Loucy (cell line): ENCODE measurements around the gene ZCCHC2.

ENCODE experiments used
- EZH2phosphoT487 ChIP-seq: fragments of 200-600 bp; IDR thresholded peaks from 2 replicates; pipeline ENCODE4 v1.6.1; 2018; ENCODE audit warnings: antibody characterized with exemption, mild to moderate bottlenecking, moderate library complexity, borderline replicate concordance
- TF ChIP-seq, protein P1 (sequence below): fragments of 200-600 bp; sonication (generic); conservative IDR thresholded peaks from 2 replicates; pipeline ENCODE4 v1.5.1; 2014; ENCODE audit warnings: mild to moderate bottlenecking, antibody characterized with exemption, low read length

DNA sequence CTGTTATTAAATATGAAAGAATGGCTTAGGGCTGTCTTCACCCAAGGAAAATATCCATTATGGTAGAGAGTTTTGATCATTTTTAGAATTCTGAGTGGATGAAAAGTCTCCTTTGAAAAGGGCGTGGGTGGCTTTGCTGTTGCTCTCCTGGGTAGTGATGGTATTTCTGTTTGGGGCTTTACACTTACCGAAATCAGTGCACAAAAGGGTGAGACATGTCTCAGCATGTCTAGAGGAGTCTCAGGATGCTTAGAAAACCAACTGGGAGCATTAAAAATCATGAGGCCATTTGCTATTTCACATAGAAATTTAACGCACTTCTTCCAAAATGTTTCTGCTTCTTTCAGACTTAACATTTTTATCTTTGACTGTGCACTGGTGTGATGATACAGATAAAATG lies 49.6 kb downstream of the ZCCHC2 start:
- TF ChIP-seq, protein P1, sequence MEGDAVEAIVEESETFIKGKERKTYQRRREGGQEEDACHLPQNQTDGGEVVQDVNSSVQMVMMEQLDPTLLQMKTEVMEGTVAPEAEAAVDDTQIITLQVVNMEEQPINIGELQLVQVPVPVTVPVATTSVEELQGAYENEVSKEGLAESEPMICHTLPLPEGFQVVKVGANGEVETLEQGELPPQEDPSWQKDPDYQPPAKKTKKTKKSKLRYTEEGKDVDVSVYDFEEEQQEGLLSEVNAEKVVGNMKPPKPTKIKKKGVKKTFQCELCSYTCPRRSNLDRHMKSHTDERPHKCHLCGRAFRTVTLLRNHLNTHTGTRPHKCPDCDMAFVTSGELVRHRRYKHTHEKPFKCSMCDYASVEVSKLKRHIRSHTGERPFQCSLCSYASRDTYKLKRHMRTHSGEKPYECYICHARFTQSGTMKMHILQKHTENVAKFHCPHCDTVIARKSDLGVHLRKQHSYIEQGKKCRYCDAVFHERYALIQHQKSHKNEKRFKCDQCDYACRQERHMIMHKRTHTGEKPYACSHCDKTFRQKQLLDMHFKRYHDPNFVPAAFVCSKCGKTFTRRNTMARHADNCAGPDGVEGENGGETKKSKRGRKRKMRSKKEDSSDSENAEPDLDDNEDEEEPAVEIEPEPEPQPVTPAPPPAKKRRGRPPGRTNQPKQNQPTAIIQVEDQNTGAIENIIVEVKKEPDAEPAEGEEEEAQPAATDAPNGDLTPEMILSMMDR, result no peak
- no peak for TF ChIP-seq EZH2phosphoT487
